WTC11 (cell line): ENCODE results near the gene CEP70. TPM values are rescaled to one million over a fixed set of nuclear protein-coding genes. Genes with fewer than 3 reads are reported as not detected.
"Not testable (repeated sequence)": the region's sequence is repeated elsewhere in the genome, so short reads cannot be mapped to it uniquely, and the experiment has no call there.

Experiments used
- ATAC-seq: fragments of 200-7000 bp; cut with Tn5 transposase; 2 replicates; pipeline ENCODE4 v1.10.0; 2021; ENCODE audit warnings: mild to moderate bottlenecking, moderate library complexity
- CTCF ChIA-PET: fragments of 300-600 bp; sonication (Branson Sonifier 250); formaldehyde crosslinking; loops from one replicate; lab custom pipeline; 2021; ENCODE audit warnings: antibody characterized with exemption; lab: Charles Lee
- POLR2A ChIA-PET: fragments of 350-600 bp; sonication (Branson Sonifier 250); formaldehyde crosslinking; loops from one replicate; lab custom pipeline; 2021; ENCODE audit warnings: antibody characterized with exemption; lab: Charles Lee
- DNase-seq: peaks from one replicate; pipeline ENCODE4 v3.0.0; 2021; ENCODE audit warnings: low spot score
- H3K27ac Mint-ChIP-seq: 2 replicates; pipeline ENCODE4 v1.8.0; 2021; ENCODE audit warnings: mixed read lengths
- H3K27me3 Mint-ChIP-seq: 2 replicates; pipeline ENCODE4 v1.8.0; 2021; ENCODE audit warnings: low read depth, mild to moderate bottlenecking, moderate library complexity, mixed read lengths
- H3K36me3 Mint-ChIP-seq: 2 replicates; pipeline ENCODE4 v1.8.0; 2021; ENCODE audit warnings: mixed read lengths
- H3K4me1 Mint-ChIP-seq: 2 replicates; pipeline ENCODE4 v1.8.0; 2022; ENCODE audit warnings: mixed read lengths
- H3K4me3 Mint-ChIP-seq: 2 replicates; pipeline ENCODE4 v1.8.0; 2021; ENCODE audit warnings: mild to moderate bottlenecking, moderate library complexity, mixed read lengths
- H3K9me3 Mint-ChIP-seq: 2 replicates; pipeline ENCODE4 v1.8.0; 2021; ENCODE audit warnings: mixed read lengths
- ATF3 ChIP-seq: sonication (generic); formaldehyde crosslinking; conservative IDR thresholded peaks from 2 replicates; pipeline ENCODE4 v1.8.1; 2022; ENCODE audit warnings: mild to moderate bottlenecking, missing genetic modification reagents
- CREM ChIP-seq: sonication (generic); formaldehyde crosslinking; IDR thresholded peaks from 2 replicates; pipeline ENCODE4 v1.8.1; 2022; ENCODE audit warnings: mild to moderate bottlenecking, missing genetic modification reagents, moderate library complexity
- ETV6 ChIP-seq: sonication (generic); formaldehyde crosslinking; IDR thresholded peaks from 2 replicates; pipeline ENCODE4 v1.8.1; 2022; ENCODE audit warnings: mild to moderate bottlenecking, missing genetic modification reagents
- FOXK1 ChIP-seq: sonication (generic); formaldehyde crosslinking; IDR thresholded peaks from 2 replicates; pipeline ENCODE4 v1.8.0; 2022; ENCODE audit warnings: mild to moderate bottlenecking, moderate library complexity, missing genetic modification reagents
- FOXP1 ChIP-seq: sonication (generic); formaldehyde crosslinking; IDR thresholded peaks from 2 replicates; pipeline ENCODE4 v1.8.0; 2022; ENCODE audit warnings: missing genetic modification reagents, mild to moderate bottlenecking, moderate library complexity, borderline replicate concordance
- MXD4 ChIP-seq: fragments of 250-450 bp; sonication (Bioruptor Pico); IDR thresholded peaks from 2 replicates; pipeline ENCODE4 v1.8.0; 2021; ENCODE audit warnings: mild to moderate bottlenecking, moderate library complexity, borderline replicate concordance
- NFE2L1 ChIP-seq: sonication (generic); formaldehyde crosslinking; IDR thresholded peaks from 2 replicates; pipeline ENCODE4 v1.8.1; 2023; ENCODE audit warnings: missing genetic modification reagents
- PREB ChIP-seq: sonication (generic); formaldehyde crosslinking; IDR thresholded peaks from 2 replicates; pipeline ENCODE4 v1.8.1; 2022; ENCODE audit warnings: mild to moderate bottlenecking, missing genetic modification reagents, moderate library complexity, borderline replicate concordance
- PRRX2 ChIP-seq: fragments of 250-450 bp; sonication (Bioruptor Pico); IDR thresholded peaks from 2 replicates; pipeline ENCODE4 v1.8.0; 2021; ENCODE audit warnings: mild to moderate bottlenecking
- ZBTB43 ChIP-seq: sonication (generic); formaldehyde crosslinking; IDR thresholded peaks from 2 replicates; pipeline ENCODE4 v1.8.1; 2023; ENCODE audit warnings: mild to moderate bottlenecking, missing genetic modification reagents
- ZNF219 ChIP-seq: sonication (generic); formaldehyde crosslinking; IDR thresholded peaks from 2 replicates; pipeline ENCODE4 v1.8.0; 2023; ENCODE audit warnings: missing genetic modification reagents, mild to moderate bottlenecking, borderline replicate concordance
- ZNF317 ChIP-seq: sonication (generic); formaldehyde crosslinking; IDR thresholded peaks from 2 replicates; pipeline ENCODE4 v1.8.1; 2023; ENCODE audit warnings: low read depth, mild to moderate bottlenecking, moderate library complexity, missing genetic modification reagents, borderline replicate concordance
- total RNA-seq: library from RNA; stranded (reverse); gene quantifications from 3 replicates; pipeline ENCODE4 v1.2.3, GENCODE V29; 2021
- TF ChIP-seq, protein P1 (sequence below): sonication (generic); formaldehyde crosslinking; IDR thresholded peaks from 2 replicates; pipeline ENCODE4 v1.8.1; 2023; ENCODE audit warnings: mild to moderate bottlenecking, missing genetic modification reagents, borderline replicate concordance
- TF ChIP-seq, protein P2 (sequence below): sonication (generic); formaldehyde crosslinking; IDR thresholded peaks from 2 replicates; pipeline ENCODE4 v1.8.1; 2022; ENCODE audit warnings: low read depth, mild to moderate bottlenecking, moderate library complexity, missing genetic modification reagents, borderline replicate concordance

CEP70 gene
- total RNA-seq, 1 experiment from 2014 or later, result 27.2 TPM

- Mint-ChIP-seq H3K4me1 (no peaks in the 10 kb centered on the region), H3K4me3 (no peak overlapping the region), H3K9me3 (peaks cover 58% of the 10 kb centered on the region), H3K27ac (no peak overlapping the region), H3K36me3 (peaks cover 67% of the 10 kb centered on the region), H3K27me3 (no peaks in the 10 kb centered on the region; the same call in 1 of the 2 replicates)
- TF ChIP-seq CREM (CRISPR knock-in tag), result no peak
- no peak for TF ChIP-seq PREB (CRISPR knock-in tag)
- POLR2A ChIA-PET, result no interaction called here
- ATAC-seq (no peak), DNase-seq (no peak)
- CTCF ChIA-PET, result no interaction called here
Measured at GRCh38 chr3:138559134-138559533, 34.9 kb downstream of the CEP70 start.

DNA sequence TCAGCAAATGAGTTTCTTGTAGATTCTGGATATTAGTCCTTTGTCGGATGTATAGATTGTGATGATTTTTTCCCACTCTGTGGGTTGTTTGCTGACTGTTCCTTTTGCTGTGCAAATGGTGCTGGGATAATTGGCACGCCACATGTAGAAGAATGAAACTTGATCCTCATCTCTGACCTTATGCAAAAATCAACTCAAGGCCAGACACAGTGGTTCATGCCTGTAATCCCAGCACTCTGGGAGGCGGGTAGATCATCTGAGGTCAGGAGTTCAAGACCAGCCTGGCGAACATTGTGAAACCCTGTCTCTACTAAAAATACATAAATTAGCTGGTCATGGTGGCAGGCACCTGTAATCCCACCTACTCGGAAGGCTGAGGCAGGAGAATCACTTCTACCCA lies 39.3 kb downstream of the CEP70 start:
- H3K4me3 Mint-ChIP-seq, H3K27me3 Mint-ChIP-seq, ATAC-seq, H3K27ac Mint-ChIP-seq, H3K4me1 Mint-ChIP-seq, POLR2A ChIA-PET, DNase-seq, CTCF ChIA-PET: not testable (repeated sequence)
- H3K9me3 Mint-ChIP-seq, result peaks cover 90% of the 10 kb centered on the region
- peaks cover 81% of the 10 kb centered on the region for H3K36me3 Mint-ChIP-seq

DNA sequence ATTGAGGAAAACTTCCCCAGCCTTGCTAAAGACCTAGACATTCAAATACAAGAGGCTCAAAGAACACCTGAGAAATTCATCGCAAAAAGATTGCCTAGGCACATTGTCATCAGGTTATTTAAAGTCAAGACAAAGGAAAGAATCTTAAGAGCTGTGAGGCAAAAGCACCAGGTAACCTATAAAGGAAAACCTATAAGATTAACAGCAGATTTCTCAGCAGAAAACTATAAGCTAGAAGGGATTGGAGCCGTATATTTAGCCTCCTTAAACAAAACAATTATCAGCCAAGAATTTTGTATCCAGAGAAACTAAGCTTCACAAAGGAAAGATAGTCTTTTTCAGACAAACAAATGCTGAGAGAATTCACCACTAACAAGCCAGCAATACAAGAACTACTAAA lies 43.1 kb downstream of the CEP70 start:
- H3K4me1 Mint-ChIP-seq, H3K27ac Mint-ChIP-seq, POLR2A ChIA-PET, H3K4me3 Mint-ChIP-seq, DNase-seq, H3K27me3 Mint-ChIP-seq, ATAC-seq: not testable (repeated sequence)
- Mint-ChIP-seq H3K36me3 (peaks cover 81% of the 10 kb centered on the region), H3K9me3 (peaks cover 88% of the 10 kb centered on the region)
- CTCF ChIA-PET, result interaction anchor here (0.7 kb wide), 2 partner anchors 13 to 307 kb away, joined by 3 to 4 read pairs; no protein-coding TSS in a partner anchor
- peak; percentile 92 for TF ChIP-seq ZNF317 (CRISPR knock-in tag)

DNA sequence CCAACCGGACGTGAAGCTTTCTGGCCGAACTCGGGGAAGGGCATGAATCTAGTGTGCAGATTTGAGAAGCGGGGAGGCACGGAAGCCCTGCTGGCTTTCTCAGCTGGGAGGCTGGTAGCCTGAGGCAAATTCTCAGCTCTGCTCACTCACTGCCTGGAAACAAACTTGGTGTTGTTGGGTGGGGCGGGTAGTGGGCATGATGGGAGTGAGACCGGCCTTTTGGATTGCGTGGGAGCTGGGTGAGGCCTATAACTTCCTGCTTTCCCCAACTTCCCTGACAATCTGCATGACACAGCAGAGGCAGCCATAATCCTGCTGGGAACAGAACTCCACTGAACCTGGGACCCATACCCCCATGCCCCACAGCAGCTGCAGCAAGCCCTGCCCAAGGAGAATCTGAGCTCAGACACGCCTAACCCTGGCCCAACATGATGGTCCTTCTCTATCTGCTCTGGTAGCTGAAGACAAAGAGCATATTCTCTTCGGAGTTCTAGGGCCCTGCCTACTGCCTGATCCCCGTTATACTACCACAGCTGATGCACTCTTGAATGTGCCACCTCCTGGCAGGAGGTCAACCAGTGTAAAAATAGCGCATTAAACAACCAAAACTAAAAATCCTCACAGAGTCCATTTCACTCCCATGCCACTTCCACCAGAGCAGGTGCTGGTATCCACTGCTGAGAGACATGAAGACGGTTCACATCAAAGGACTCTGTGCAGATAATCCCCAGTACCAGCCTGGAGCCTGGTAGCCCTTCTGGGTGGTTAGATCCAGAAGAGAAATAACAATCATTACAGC lies 44.7 kb downstream of the CEP70 start:
- Mint-ChIP-seq H3K27ac (no peak overlapping the region), H3K9me3 (peaks cover 90% of the 10 kb centered on the region), H3K4me3 (no peak overlapping the region), H3K36me3 (peaks cover 83% of the 10 kb centered on the region), H3K27me3 (peaks cover 2% of the 10 kb centered on the region; the same call in 1 of the 2 replicates), H3K4me1 (peaks cover 3% of the 10 kb centered on the region; the same call in 1 of the 2 replicates)
- ATAC-seq (no peak), DNase-seq (no peak)
- CTCF ChIA-PET, result interaction anchor here (1.1 kb wide), 1 partner anchor 70 kb away, joined by 4 read pairs; no protein-coding TSS in a partner anchor
- TF ChIP-seq, protein P1, sequence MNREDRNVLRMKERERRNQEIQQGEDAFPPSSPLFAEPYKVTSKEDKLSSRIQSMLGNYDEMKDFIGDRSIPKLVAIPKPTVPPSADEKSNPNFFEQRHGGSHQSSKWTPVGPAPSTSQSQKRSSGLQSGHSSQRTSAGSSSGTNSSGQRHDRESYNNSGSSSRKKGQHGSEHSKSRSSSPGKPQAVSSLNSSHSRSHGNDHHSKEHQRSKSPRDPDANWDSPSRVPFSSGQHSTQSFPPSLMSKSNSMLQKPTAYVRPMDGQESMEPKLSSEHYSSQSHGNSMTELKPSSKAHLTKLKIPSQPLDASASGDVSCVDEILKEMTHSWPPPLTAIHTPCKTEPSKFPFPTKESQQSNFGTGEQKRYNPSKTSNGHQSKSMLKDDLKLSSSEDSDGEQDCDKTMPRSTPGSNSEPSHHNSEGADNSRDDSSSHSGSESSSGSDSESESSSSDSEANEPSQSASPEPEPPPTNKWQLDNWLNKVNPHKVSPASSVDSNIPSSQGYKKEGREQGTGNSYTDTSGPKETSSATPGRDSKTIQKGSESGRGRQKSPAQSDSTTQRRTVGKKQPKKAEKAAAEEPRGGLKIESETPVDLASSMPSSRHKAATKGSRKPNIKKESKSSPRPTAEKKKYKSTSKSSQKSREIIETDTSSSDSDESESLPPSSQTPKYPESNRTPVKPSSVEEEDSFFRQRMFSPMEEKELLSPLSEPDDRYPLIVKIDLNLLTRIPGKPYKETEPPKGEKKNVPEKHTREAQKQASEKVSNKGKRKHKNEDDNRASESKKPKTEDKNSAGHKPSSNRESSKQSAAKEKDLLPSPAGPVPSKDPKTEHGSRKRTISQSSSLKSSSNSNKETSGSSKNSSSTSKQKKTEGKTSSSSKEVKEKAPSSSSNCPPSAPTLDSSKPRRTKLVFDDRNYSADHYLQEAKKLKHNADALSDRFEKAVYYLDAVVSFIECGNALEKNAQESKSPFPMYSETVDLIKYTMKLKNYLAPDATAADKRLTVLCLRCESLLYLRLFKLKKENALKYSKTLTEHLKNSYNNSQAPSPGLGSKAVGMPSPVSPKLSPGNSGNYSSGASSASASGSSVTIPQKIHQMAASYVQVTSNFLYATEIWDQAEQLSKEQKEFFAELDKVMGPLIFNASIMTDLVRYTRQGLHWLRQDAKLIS (CRISPR knock-in tag), result no peak
- POLR2A ChIA-PET, result no interaction called here

DNA sequence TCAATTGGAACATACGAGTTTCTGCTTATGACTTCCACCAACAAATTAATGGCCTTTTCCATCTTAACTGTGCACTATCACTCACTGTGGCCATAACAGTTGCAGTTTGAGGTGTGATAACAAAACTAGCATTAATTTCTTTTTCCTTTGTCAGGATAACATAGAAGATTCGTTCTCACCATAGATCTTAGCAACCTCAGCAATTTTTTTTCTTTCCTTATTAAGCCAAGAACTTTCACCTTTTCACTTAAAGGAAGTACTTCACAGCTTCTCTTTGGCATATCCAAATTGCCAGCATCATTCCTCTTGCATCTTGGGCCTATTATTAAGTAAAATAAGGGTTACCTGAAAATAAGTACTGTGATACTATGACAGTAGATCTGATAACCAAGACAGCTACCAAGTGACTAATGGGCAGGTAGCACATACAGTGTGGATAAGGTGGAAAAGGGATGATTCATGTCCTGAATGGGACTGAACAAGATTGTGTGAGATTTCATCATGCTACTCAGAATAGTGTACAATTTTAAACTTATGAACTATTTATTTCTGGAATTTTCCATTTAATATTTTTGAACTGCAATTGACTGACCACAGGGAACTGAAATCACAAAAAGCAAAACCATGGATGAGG lies 46.6 kb downstream of the CEP70 start:
- peaks cover 3% of the 10 kb centered on the region; the same call in 1 of the 2 replicates for H3K4me1 Mint-ChIP-seq
- ATAC-seq (no peak), DNase-seq (no peak)
- ChIA-PET CTCF (no interaction called here), POLR2A (no interaction called here)
- H3K27ac Mint-ChIP-seq, result no peak overlapping the region
- peaks cover 84% of the 10 kb centered on the region for H3K9me3 Mint-ChIP-seq
- H3K36me3 Mint-ChIP-seq, result peaks cover 88% of the 10 kb centered on the region
- H3K27me3 Mint-ChIP-seq, result peaks cover 2% of the 10 kb centered on the region; the same call in 1 of the 2 replicates
- no peak overlapping the region for H3K4me3 Mint-ChIP-seq
- TF ChIP-seq, protein P2, sequence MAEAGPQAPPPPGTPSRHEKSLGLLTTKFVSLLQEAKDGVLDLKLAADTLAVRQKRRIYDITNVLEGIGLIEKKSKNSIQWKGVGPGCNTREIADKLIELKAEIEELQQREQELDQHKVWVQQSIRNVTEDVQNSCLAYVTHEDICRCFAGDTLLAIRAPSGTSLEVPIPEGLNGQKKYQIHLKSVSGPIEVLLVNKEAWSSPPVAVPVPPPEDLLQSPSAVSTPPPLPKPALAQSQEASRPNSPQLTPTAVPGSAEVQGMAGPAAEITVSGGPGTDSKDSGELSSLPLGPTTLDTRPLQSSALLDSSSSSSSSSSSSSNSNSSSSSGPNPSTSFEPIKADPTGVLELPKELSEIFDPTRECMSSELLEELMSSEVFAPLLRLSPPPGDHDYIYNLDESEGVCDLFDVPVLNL, result no peak
- TF ChIP-seq ATF3 (CRISPR knock-in tag) (no peak), ZBTB43 (no peak), NFE2L1 (CRISPR knock-in tag) (no peak), ZNF219 (no peak), MXD4 (CRISPR knock-in tag) (no peak), FOXP1 (CRISPR knock-in tag) (no peak), ETV6 (no peak), FOXK1 (CRISPR knock-in tag) (no peak), PRRX2 (no peak)
